GM13976 (cell line): ENCODE data around the gene SLC17A4.

ENCODE experiments used
- DNase-seq: peaks from one replicate; pipeline ENCODE4 v3.0.0; 2012; ENCODE audit warnings: low spot score
- in situ Hi-C: fragments of 300-500 bp; cut with MboI; formaldehyde crosslinking; loops from one replicate; pipeline ENCODE4 v1.12.0; 2022; ENCODE audit warnings: low sequenced_read_pairs, mixed read lengths, inconsistent platforms; ENCODE audit not compliant: unreplicated experiment
- TF ChIP-seq, protein P1 (sequence below): IDR thresholded peaks from 2 replicates; pipeline ENCODE4 v1.5.1; 2012; ENCODE audit warnings: borderline replicate concordance, mild to moderate bottlenecking; ENCODE audit not compliant: insufficient read depth; ENCODE audit errors: extremely low read depth, missing control alignments, control extremely low read depth

SLC17A4 gene

DNA sequence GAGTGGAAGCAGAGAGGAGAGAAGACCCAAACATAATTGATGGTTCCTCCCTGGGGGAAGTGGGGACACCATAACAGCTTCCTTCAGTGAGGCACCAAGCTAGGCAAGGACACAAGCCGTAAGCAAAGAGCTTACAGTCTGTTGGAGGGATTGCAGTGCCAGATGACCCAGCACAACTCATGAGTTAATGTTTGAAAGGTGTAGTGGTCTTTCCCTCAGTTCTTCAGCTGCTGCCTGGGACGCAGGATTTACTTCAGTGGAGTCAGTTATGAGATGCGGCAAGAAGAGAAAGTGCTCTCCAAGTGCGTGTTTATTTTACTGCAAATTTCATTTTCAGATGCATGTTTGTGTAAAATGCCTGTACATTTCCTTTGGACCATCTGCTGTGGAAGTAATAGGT is 38.7 kb upstream of the SLC17A4 start:
- DNase-seq = no peak
- in situ Hi-C loops = no loop called here
- TF ChIP-seq, protein P1, sequence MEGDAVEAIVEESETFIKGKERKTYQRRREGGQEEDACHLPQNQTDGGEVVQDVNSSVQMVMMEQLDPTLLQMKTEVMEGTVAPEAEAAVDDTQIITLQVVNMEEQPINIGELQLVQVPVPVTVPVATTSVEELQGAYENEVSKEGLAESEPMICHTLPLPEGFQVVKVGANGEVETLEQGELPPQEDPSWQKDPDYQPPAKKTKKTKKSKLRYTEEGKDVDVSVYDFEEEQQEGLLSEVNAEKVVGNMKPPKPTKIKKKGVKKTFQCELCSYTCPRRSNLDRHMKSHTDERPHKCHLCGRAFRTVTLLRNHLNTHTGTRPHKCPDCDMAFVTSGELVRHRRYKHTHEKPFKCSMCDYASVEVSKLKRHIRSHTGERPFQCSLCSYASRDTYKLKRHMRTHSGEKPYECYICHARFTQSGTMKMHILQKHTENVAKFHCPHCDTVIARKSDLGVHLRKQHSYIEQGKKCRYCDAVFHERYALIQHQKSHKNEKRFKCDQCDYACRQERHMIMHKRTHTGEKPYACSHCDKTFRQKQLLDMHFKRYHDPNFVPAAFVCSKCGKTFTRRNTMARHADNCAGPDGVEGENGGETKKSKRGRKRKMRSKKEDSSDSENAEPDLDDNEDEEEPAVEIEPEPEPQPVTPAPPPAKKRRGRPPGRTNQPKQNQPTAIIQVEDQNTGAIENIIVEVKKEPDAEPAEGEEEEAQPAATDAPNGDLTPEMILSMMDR = no peak

DNA sequence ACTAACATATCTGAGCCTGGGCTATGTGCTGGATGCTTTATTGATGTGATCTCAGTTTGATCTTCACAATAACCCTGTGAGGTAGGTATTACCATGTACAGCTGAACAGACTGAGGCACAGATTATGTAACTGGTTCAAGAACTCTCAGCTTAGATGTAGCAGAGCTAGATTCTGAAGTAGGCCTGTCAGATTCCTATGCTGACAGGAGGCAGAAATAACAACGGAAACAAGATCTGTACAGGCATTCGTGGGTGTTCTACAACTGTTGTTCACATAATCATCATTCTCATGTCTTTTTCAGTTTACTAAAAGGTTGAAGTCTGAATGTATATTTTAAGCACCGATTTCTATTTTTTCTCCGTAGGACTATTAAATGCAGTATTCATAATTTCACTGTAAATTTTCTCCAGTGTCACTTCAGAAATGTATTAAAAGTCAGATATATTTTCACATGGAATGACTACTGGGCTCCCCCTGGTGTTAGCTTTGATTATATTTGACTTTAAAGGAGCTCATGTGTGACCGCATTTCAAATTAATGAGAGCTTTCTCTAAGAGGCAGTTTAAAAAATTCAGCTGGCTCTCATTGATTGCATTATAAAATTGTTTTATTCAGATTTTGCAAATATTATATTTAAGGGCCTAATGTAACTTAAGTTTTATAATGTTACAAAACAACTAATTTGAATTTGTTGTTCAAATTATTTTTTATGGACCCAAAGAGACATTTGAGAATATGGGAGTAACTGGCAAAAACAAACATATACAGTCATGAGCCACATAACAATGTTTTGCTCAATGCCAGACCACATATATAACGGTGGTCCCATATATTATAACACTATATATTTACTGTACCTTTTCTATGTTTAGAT is 36.4 kb upstream of the SLC17A4 start:
- no peak for DNase-seq
- in situ Hi-C loops = no loop called here
- TF ChIP-seq, protein P1 = peak; percentile 44

DNA sequence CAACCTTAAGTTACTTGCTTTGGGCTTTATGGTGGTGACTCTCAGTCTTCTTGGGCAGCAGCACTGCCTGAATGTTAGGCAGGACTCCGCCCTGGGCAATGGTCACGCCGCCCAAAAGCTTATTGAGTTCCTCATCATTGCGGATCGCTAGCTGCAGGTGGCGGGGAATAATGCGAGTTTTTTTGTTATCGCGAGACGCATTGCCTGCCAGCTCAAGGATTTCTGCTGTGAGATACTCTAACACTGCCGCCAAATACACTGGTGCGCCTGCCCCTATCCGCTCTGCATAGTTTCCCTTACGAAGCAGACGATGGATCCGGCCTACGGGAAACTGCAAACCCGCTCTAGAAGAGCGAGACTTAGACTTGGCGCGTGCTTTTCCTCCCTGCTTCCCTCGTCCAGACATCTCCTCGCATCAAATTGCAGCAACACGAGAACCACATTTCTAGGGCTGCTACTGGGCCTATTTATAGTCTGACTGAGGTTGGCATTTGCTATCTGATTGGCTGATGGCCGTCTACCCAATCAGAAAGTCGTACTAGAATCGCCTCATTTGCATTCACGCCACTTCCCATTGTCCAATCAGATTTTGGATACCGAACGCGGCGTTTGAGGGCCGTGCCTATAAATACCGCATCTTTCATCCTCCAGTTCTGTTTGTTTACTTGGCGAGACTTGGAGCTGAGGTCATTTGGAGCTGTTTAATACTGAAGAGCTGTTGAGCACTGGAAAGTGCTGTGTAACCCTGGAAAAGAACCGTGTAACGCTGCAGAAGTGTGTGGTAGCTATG is 28.2 kb upstream of the SLC17A4 start:
- no peak for DNase-seq

DNA sequence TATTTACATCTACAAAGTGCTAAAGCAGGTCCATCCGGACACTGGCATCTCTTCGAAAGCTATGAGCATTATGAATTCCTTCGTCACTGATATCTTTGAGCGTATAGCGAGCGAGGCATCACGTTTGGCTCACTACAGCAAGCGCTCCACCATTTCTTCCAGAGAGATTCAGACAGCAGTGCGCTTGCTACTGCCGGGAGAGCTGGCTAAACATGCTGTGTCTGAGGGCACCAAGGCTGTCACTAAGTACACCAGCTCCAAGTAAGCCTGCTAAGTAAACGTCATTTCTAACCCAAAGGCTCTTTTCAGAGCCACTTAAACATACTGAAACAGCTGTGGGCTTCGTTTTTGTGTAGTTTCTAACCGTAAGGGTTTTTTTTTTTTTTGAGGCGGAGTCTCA is 27.5 kb upstream of the SLC17A4 start:
- TF ChIP-seq, protein P1 = no peak
- in situ Hi-C loops = no loop called here
- DNase-seq = no peak

More for the DNA sequence above, 28.2 kb upstream of the SLC17A4 start:
- in situ Hi-C loops = no loop called here
- TF ChIP-seq, protein P1 = no peak

DNA sequence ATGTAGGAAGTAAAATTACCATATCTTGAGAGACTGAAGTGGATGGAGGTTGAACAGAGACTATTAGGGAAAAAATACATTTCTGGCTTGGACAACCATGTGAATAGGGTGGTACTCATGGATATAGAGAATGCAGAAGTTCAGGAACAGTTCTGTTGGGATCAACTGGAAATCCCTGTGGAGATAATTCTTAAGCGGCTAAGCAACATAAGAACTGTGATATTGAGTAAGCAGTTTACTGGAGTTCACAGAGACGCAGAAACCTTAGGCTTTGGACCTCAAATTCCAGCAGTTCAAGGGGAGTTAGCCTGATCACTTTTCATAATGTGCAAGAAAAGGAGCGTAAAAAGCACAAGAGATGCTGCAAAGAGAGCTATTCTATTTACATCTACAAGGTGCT is 23.6 kb upstream of the SLC17A4 start:
- TF ChIP-seq, protein P1 = no peak
- in situ Hi-C loops = no loop called here
- no peak for DNase-seq

DNA sequence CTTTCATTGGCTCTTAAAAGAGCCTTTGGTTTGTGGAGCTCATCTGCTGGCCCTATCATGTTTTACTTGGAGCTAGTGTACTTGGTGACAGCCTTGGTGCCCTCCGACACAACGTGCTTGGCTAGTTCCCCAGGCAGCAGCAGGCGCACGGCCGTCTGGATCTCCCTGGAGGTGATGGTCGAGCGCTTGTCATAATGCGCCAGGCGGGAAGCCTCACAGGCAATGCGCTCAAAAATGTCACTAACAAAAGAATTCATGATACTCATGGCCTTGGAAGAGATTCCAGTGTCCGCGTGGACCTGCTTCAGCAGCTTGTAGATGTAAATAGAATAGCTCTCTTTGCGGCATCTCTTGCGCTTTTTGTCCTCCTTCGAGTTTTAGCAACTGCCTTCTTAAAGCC is 22.8 kb upstream of the SLC17A4 start:
- TF ChIP-seq, protein P1 = no peak
- in situ Hi-C loops = no loop called here
- no peak for DNase-seq
